ENCODE measurements around the gene BIRC6.
"Not testable (repeated sequence)": the region's sequence is repeated elsewhere in the genome, so short reads cannot be mapped to it uniquely, and the experiment has no call there.

The BIRC6 gene

DNA sequence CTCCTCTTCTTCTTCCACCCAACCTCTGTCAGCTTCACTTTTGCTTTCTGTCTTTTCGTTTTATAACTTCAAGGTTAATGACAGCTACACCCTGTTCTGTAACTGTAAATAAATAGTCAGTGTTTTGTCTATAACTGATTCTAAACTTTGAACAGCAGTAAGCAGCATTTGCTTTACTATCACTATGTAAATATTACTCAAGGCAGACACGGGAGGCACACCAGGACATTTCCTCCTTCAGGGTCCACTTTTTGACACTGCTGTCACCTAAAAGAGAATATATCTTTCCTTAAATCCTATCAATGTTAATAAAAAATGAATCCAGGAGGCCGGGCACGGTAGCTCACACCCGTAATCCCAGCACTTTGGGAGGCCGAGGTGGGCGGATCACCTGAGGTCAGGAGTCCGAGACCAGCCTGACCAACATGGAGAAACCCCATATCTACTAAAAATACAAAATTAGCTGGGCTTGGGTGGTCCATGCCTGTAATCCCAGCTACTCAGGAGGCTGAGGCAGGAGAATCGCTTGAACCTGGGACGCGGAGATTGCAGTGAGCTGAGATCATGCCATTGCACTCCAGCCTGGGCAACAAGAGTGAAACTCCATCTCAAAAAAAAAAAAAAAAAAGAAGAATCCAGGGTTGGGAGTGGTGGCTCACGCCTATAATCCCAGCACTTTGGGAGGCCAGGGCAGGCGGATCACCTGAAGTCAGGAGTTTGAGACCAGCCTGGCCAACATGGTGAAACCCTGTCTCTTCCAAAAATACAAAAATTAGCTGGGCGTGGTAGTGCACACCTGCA is 27.4 kb upstream of the BIRC6 start:
- H3K4me3 ChIP-seq (ENCODE audit: low read depth, low read length, poor library complexity, severe bottlenecking); H2AFZ ChIP-seq (ENCODE audit: low read length); H3K4me2 ChIP-seq (ENCODE audit: low read length); H3K9ac ChIP-seq (ENCODE audit: low read length); H3K36me3 ChIP-seq (ENCODE audit: insufficient read depth, low read length); H3K9me3 ChIP-seq (ENCODE audit: low read length); H3K4me1 ChIP-seq (ENCODE audit: insufficient read depth, low read length, severe bottlenecking); H4K20me1 ChIP-seq (ENCODE audit: insufficient read depth, low read length); H3K27ac ChIP-seq (ENCODE audit: low read depth, low read length, poor library complexity, severe bottlenecking); H3K27me3 ChIP-seq (ENCODE audit: insufficient read depth, low read length); H3F3A ChIP-seq (ENCODE audit: insufficient read depth, low read length); H3K79me2 ChIP-seq (ENCODE audit: insufficient read depth, low read length); H3K9me2 ChIP-seq (ENCODE audit: low read depth, low read length): not testable (repeated sequence)

DNA sequence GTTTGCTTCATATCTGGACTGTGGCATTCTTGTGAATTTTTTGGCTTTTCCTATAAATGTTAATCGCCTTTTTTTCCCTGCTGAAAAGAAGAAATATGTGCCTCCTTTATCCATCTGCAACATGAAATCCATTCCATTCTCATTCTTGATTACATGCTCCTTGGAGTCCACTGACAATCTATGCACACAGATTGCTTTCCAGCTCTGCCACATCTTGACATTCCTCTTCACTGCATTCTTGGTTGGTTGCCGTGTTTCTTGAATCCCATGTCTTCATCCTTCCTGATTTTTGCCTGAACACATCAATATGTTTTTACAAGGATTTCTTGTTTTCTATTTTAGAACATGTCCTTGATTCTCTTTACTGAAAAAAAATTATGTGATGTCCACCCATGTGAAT is 26.7 kb upstream of the BIRC6 start:
- no peak overlapping the region for H3K4me2 ChIP-seq (ENCODE audit: low read length)
- TF ChIP-seq EZH2 (IDR thresholded peaks at IDR 0.05; ENCODE audit: borderline replicate concordance, low read length): no peak
- TF ChIP-seq, protein P1, sequence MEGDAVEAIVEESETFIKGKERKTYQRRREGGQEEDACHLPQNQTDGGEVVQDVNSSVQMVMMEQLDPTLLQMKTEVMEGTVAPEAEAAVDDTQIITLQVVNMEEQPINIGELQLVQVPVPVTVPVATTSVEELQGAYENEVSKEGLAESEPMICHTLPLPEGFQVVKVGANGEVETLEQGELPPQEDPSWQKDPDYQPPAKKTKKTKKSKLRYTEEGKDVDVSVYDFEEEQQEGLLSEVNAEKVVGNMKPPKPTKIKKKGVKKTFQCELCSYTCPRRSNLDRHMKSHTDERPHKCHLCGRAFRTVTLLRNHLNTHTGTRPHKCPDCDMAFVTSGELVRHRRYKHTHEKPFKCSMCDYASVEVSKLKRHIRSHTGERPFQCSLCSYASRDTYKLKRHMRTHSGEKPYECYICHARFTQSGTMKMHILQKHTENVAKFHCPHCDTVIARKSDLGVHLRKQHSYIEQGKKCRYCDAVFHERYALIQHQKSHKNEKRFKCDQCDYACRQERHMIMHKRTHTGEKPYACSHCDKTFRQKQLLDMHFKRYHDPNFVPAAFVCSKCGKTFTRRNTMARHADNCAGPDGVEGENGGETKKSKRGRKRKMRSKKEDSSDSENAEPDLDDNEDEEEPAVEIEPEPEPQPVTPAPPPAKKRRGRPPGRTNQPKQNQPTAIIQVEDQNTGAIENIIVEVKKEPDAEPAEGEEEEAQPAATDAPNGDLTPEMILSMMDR (IDR thresholded peaks at IDR 0.05; ENCODE audit: low read length): no peak
- H3K4me3 ChIP-seq (ENCODE audit: low read depth, low read length, poor library complexity, severe bottlenecking): no peak overlapping the region
- H3K9me2 ChIP-seq (ENCODE audit: low read depth, low read length): no peaks in the 10 kb centered on the region
- H3K79me2 ChIP-seq (ENCODE audit: insufficient read depth, low read length): no peaks in the 10 kb centered on the region
- no peak overlapping the region for H3K27ac ChIP-seq (ENCODE audit: low read depth, low read length, poor library complexity, severe bottlenecking)
- H3K9ac ChIP-seq (ENCODE audit: low read length): no peak overlapping the region
- no peaks in the 10 kb centered on the region for H3F3A ChIP-seq (ENCODE audit: insufficient read depth, low read length)
- no peaks in the 10 kb centered on the region for H3K27me3 ChIP-seq (ENCODE audit: insufficient read depth, low read length)
- no peaks in the 10 kb centered on the region for H3K9me3 ChIP-seq (ENCODE audit: low read length)
- H3K36me3 ChIP-seq (ENCODE audit: insufficient read depth, low read length): no peaks in the 10 kb centered on the region
- H2AFZ ChIP-seq (ENCODE audit: low read length): no peak overlapping the region
- H4K20me1 ChIP-seq (ENCODE audit: insufficient read depth, low read length): no peaks in the 10 kb centered on the region
- no peaks in the 10 kb centered on the region for H3K4me1 ChIP-seq (ENCODE audit: insufficient read depth, low read length, severe bottlenecking)

GRCh38 chr2:32342801-32343200 is 14.0 kb upstream of the BIRC6 start:
- Histone ChIP-seq H3K9ac (ENCODE audit: low read length) (no peak overlapping the region), H3K36me3 (ENCODE audit: insufficient read depth, low read length) (no peaks in the 10 kb centered on the region), H4K20me1 (ENCODE audit: insufficient read depth, low read length) (no peaks in the 10 kb centered on the region), H3K27ac (ENCODE audit: low read depth, low read length, poor library complexity, severe bottlenecking) (no peak overlapping the region), H3K4me1 (ENCODE audit: insufficient read depth, low read length, severe bottlenecking) (no peaks in the 10 kb centered on the region), H3K4me2 (ENCODE audit: low read length) (no peak overlapping the region), H2AFZ (ENCODE audit: low read length) (no peak overlapping the region), H3K4me3 (ENCODE audit: low read depth, low read length, poor library complexity, severe bottlenecking) (no peak overlapping the region), H3K27me3 (ENCODE audit: insufficient read depth, low read length) (no peaks in the 10 kb centered on the region), H3K79me2 (ENCODE audit: insufficient read depth, low read length) (no peaks in the 10 kb centered on the region), H3K9me2 (ENCODE audit: low read depth, low read length) (no peaks in the 10 kb centered on the region), H3K9me3 (ENCODE audit: low read length) (no peaks in the 10 kb centered on the region), H3F3A (ENCODE audit: insufficient read depth, low read length) (no peaks in the 10 kb centered on the region)
- no peak for TF ChIP-seq EZH2 (IDR thresholded peaks at IDR 0.05; ENCODE audit: borderline replicate concordance, low read length)
- TF ChIP-seq, protein P1 (IDR thresholded peaks at IDR 0.05; ENCODE audit: low read length): no peak

GRCh38 chr2:32350797-32351196 is 6.0 kb upstream of the BIRC6 start:
- H2AFZ ChIP-seq (ENCODE audit: low read length); H3K36me3 ChIP-seq (ENCODE audit: insufficient read depth, low read length); H3K4me1 ChIP-seq (ENCODE audit: insufficient read depth, low read length, severe bottlenecking); H4K20me1 ChIP-seq (ENCODE audit: insufficient read depth, low read length); H3K27ac ChIP-seq (ENCODE audit: low read depth, low read length, poor library complexity, severe bottlenecking); H3F3A ChIP-seq (ENCODE audit: insufficient read depth, low read length); H3K9me2 ChIP-seq (ENCODE audit: low read depth, low read length); H3K9me3 ChIP-seq (ENCODE audit: low read length); H3K9ac ChIP-seq (ENCODE audit: low read length); H3K79me2 ChIP-seq (ENCODE audit: insufficient read depth, low read length); H3K4me3 ChIP-seq (ENCODE audit: low read depth, low read length, poor library complexity, severe bottlenecking); H3K27me3 ChIP-seq (ENCODE audit: insufficient read depth, low read length); H3K4me2 ChIP-seq (ENCODE audit: low read length): not testable (repeated sequence)

Data from OCI-LY1 (cell line).